HG03342 (cell line): ENCODE measurements around the gene FHL2.
A peak's percentile ranks its signal among the peaks of the same experiment; 100 is the strongest.
"Not testable (repeated sequence)": the region's sequence is repeated elsewhere in the genome, so short reads cannot be mapped to it uniquely, and the experiment has no call there.

Experiments
- ATAC-seq: cut with Tn5 transposase; IDR thresholded peaks from one replicate; pipeline ENCODE4 v1.9.1; 2021; ENCODE audit warnings: mild to moderate bottlenecking, moderate library complexity; ENCODE audit not compliant: unreplicated experiment

Gene FHL2

GRCh38 chr2:105398336-105399206 is at the start of gene FHL2:
Gene FHL2, minus strand, starts transcription at chr2:105399051. Its CDS starts 12,535 bp downstream, at chr2:105386516.
- ATAC-seq = peak; percentile 99

DNA sequence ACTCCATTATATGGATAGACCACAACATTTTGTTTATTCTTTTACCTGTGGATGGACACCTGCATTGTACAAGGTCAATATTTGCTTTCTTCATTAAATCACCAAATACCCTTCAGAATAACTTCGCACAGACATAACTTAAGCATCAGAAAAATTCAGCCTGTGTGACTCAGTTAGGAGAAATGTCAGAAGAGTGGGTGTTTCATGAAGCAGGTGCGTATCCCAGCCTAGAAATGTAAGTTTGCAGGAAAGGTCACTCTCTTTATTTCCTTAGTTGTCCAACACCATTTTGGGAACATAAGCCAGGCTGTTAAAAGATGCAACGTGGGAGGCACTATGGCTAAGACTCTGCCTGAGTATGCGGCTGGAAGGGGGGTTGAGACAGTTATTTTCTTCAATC is 48.6 kb upstream of the FHL2 start:
- no peak for ATAC-seq

GRCh38 chr2:105446501-105446900 is 47.6 kb upstream of the FHL2 start:
- ATAC-seq = no peak

GRCh38 chr2:105445976-105446375 is 47.1 kb upstream of the FHL2 start:
- ATAC-seq = no peak

DNA sequence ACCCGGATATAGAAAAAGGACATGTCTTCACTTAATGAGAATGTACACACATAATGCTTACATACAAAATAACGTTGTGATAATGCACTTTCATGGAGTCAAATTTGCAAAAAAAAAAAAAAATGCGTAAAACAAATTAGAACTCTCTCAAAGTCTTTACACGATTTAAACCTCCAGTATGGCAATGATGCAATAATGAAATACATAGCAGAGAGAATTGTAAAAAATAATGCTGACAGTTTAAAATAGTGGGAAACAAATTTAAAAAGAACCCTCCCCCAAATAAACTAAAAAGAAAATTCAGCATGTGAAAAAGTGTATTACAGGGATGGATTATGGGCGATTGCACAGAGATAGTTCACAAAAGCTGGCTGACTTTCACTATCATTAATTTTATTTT is 46.6 kb upstream of the FHL2 start:
- no peak for ATAC-seq

GRCh38 chr2:105443617-105444598 is 45.1 kb upstream of the FHL2 start:
- no peak for ATAC-seq

DNA sequence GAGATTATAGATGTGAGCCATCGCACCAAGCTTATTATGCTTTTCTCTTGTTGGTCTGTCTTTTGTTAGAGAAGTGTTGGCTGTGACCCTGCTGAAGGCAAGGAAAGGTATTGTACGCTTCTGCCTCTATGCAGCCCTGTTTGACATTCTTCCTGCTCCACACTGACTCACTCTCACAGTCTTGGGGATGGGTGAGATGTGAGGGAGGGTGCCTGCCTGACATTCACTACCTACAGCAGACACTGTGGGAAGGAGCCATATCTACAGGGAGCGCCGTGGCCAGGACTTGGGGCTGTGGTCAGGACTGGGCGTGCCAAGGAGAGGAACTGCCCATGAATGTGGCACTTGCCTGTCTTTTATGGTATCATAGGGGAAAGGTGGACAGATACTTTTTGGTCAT is 43.9 kb upstream of the FHL2 start:
- no peak for ATAC-seq

GRCh38 chr2:105442056-105442455 is 43.2 kb upstream of the FHL2 start:
- ATAC-seq = no peak

- no peak for ATAC-seq
Observed at GRCh38 chr2:105439141-105439540, 40.3 kb upstream of the FHL2 start.

- ATAC-seq = no peak
Observed at GRCh38 chr2:105438104-105438929, 39.5 kb upstream of the FHL2 start.

DNA sequence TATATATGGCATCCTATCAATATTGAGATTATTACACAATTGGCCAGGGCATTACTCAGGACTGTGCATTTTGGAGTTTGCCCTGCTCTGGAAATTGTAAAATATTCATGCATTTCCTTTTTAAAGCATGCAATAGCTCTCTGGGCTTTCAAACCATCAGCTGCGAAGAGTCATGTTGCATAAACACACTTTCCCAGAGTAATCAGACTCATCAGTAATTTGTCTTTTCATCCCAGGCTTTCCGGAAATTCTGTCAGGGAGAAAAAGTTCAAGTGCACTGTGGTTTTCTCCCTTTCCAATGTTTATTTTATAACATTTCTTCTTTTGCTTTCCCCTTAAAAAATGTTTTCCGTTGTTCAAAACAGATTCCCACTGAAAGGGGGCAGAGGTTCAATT is 38.9 kb upstream of the FHL2 start:
- no peak for ATAC-seq

DNA sequence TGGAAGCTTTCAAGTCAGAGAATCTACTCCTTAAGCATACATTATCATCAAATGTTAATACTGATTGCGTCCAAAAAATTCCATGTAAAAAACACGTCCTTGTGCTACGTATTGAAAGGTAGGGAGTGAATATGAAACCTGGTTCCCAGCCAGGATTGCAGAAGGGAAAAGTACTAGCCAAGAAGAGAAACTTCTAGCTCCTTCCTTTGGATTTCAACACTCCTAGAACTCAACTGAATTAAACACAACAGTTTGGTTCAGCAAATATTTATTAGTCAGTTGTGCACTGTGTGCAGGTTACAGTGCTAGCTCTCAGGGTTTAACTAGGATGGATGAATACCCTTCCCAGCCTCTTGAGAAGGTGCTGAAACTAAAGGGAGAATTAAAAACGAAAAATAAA is 33.9 kb upstream of the FHL2 start:
- no peak for ATAC-seq

DNA sequence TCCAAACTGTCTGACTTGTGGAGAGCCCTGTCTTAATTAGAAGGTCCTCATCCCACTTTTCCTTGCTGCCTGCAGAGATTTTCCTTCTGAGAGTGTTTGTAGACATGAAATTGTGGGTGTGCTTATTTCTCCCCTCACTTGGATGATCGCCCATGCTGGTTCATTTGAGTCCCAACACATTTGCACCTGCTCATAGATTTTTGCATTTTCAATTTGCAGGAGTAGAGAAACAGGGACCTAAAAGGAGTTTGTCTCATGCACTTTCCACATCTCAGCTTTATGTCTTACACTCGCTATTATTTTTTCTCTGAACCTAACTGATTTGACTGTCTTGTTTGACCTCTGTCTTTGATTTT is 33.2 kb upstream of the FHL2 start:
- ATAC-seq = no peak

DNA sequence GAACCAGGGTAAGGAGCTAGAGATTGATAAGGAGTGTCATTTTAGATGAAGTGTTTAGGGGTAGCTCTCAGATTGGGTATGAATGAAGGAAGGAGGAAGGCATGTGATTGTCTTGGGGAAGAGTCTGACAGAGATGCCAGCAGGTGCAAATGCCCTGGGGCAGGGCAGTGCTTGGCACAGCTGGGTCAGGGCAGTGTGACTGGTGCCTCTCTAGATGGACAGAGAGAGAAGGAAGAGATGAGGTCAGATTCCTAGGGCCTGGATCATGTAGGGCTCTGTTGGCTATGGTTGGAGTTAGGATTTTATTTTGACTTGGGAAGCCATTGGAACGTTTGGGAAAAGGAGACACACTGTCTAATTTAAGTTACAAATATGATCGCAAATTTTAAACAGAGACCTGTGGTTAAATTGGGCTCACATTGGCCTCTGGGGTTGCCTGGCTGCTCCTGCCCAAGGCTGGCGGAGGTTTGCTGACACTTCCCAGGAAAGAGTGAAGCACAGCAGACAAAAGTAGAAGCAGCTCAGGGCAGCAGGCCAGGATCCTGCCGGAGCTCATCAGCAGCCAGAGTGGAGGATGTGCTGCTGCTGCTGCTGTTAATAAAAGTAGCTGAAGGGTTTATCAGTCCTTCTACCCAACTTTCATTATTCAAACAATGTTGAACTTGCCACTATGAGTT is 32.7 kb upstream of the FHL2 start:
- ATAC-seq = no peak

DNA sequence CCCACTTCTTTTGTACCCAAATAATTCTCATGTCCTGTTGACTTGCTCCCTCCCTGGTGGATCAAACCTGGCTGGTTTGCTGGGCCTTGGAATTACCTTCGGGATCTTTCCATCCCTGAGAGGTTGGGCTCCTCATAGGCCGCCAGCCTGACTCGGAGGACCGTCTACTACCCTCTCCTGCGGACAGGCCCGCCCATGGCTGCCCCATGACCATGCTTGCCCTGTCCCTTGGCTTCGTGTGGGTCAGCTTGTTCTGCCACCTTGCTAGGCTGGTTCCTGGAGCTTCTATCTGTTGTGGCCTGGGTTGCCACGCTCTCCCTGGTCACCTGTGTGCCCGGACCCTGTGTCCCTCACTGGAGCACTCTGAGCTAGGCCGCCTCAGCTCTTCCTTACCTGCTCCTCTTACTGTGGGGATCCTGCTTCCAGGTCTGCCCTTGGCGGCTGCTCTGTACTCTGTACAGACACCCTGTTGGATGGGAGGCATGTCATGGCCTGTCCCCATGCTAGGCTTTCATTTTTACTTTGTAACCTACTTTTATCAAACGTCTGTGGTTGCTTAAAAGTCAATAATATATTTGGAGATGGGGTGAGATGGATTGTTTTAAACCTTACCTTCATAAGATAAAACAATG is 29.7 kb upstream of the FHL2 start:
- ATAC-seq = no peak

GRCh38 chr2:105427485-105427884 is 28.6 kb upstream of the FHL2 start:
- no peak for ATAC-seq

DNA sequence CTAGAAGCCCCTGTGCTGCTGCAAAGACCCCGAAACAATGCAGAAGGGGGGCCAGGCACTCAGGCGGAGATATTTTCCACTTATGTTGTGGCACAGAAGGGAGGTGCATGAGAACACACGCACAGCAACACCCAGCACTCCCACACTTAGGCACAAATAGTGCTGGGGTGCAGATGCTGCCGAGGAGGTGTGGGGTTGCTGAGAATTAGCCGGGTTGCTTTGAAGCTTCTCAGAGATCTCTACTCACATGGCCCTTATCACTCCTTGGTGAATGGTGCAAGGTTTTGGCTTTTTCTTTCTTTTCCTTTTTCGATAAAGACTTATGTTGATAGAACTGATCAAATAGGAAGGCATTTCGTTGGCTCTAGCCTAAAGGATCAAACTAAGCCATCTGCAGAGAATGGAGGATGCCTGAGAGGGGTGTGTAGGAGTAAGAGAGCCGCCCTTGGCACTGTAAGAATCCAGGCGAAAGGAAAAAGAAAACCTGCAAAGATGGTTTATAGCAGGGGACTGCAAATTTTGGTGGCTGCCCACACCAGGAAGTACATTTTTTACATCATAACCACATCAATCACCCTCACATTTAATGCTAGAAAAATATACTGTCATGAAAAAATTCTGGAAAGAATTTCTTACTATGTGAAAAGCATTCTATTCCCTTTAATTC is 27.9 kb upstream of the FHL2 start:
- no peak for ATAC-seq

- no peak for ATAC-seq
Observed at GRCh38 chr2:105425936-105426625, 27.2 kb upstream of the FHL2 start.

- ATAC-seq = not testable (repeated sequence)
Observed at GRCh38 chr2:105424836-105425235, 26.0 kb upstream of the FHL2 start.
